Heart right ventricle (tissue), 16 donors: ENCODE measurements around the gene SLAMF6. TPM values are rescaled to one million over a fixed set of nuclear protein-coding genes. Genes with fewer than 3 reads are reported as not detected.
"Not testable (repeated sequence)": the region's sequence is repeated elsewhere in the genome, so short reads cannot be mapped to it uniquely, and the experiment has no call there.

Experiments used
- ATAC-seq, 8 donors: fragments of 200-7000 bp; cut with Tn5 transposase; one replicate each; pipeline ENCODE4 v1.9.1; 2020; ENCODE audit warnings: mild to moderate bottlenecking in 8 of 8, moderate library complexity in 8 of 8, moderate number of reproducible peaks in 1 of 8
- DNase-seq, 2 donors: peaks; one replicate each; pipeline ENCODE4 v3.0.0-alpha.2; 2020
- H3K27ac ChIP-seq, 10 donors: fragments of 200-600 bp; sonication (generic) in 2 of 10; one replicate each; pipeline versions ENCODE4 v1.5.0 to v1.8.0; 2020 to 2022; ENCODE audit warnings: mild to moderate bottlenecking in 3 of 10
- H3K27me3 ChIP-seq, 7 donors: fragments of 200-600 bp; one replicate each; pipeline ENCODE4 v1.8.0; 2021 to 2022; ENCODE audit warnings: mild to moderate bottlenecking in 2 of 7
- H3K36me3 ChIP-seq, 9 donors: fragments of 200-600 bp; sonication (generic) in 1 of 9; one replicate each; pipeline versions ENCODE4 v1.5.0 to v1.8.0; 2020 to 2022; ENCODE audit warnings: mild to moderate bottlenecking in 2 of 9
- H3K4me1 ChIP-seq, 9 donors: fragments of 200-600 bp; sonication (generic) in 1 of 9; one replicate each; pipeline versions ENCODE4 v1.5.0 to v1.8.0; 2020 to 2022; ENCODE audit warnings: mild to moderate bottlenecking in 4 of 9
- H3K4me3 ChIP-seq, 10 donors: fragments of 200-600 bp; sonication (generic) in 2 of 10; one replicate each; pipeline versions ENCODE4 v1.5.0 to v1.8.0; 2020 to 2022; ENCODE audit warnings: mild to moderate bottlenecking in 7 of 10, moderate library complexity in 2 of 10
- H3K9me3 ChIP-seq, 11 donors: fragments of 200-600 bp in 10 of 11; sonication (generic) in 2 of 11; one replicate each; pipeline versions ENCODE4 v1.5.0 to v1.8.0; 2013 to 2022; ENCODE audit warnings: mild to moderate bottlenecking in 2 of 11, control low read depth in 1 of 11, moderate library complexity in 1 of 11
- WGBS, 2 donors: extraction: QIAGEN DNeasy Blood & Tissue Kit; methylation state at CpG; one replicate each; pipeline ENCODE4 v1.1.7; 2013; ENCODE audit warnings: inconsistent platforms in 1 of 2; 5-methylcytosine and 5-hydroxymethylcytosine counted together
- intact Hi-C, 10 donors: fragments of 100-400 bp; cut with DNase I; formaldehyde crosslinking; loops; one replicate each; pipeline versions ENCODE4 v1.11.1 to v1.14.2; 2022
- polyA plus RNA-seq, 2 donors: library from polyadenylated mRNA; stranded (reverse); fragments of 200-250 nt; gene quantifications; one replicate each; pipeline ENCODE4 v1.2.3, GENCODE V29; 2013
- total RNA-seq, 10 donors: library from RNA; stranded (reverse); fragmentation: NEBNext Ultra II Directional in 3 of 10; extraction: Animal tissue kit (Norgen Biotek cat#: 25700) in 3 of 10; gene quantifications; one replicate each; pipeline versions ENCODE4 v1.2.1 to v1.2.4, GENCODE V29; 2021 to 2023
- TF ChIP-seq, protein P1 (sequence below), 9 donors: fragments of 200-600 bp; sonication (generic) in 2 of 9; IDR thresholded peaks; one replicate each; pipeline versions ENCODE4 v1.5.0 to v1.8.0; 2021 to 2022; ENCODE audit warnings: antibody characterized with exemption in 9 of 9, mild to moderate bottlenecking in 5 of 9, moderate library complexity in 1 of 9
- donor health status: Arrhythmogenic right ventricular cardiomyopathy.
- donor health status: ischemic (EF 13 %, LVEDD 7.1; RV severe dilation, severe dysfunction).
- donor health status: healthy with polysubstance abuse.
- donor health status: DM: no; HTN: yes; CAD: no.
- donor health status: DM: no; HTN: no; CAD: no.
- donor health status: ischemic (EF 25% LVEDD 6.9; RV normal size, moderate dysfunction).
- donor health status: ischemic (EF 25% LVEDD 5.7; RV mildly dilated, moderate dysfunction).
- donor health status: healthy.
- donor health status: DM: yes; HTN: yes; CAD: no.
- donor health status: Ischemic cardiomyopathy.
- donor health status: ischemic (EF 35%, LVEDD 5.7; RV mildly dilated, moderate dysfunction).
- donor health status: nonischemic (EF 11% LVEDD 7.7; RV severe dilation, severe dysfunction).
- donor health status: DM: yes; HTN: yes; CAD: no.
- donor health status: PGD.
- donor health status: ischemic (EF 29% LVEDD 5.4; RV normal size, mild dysfunction).
- donor health status: nonischemic (EF 23%, LVEDD 6.1; RV moderate dilation, normal function).

Gene SLAMF6
- total and polyA plus RNA-seq, 12 donors: 0.10 to 2.7 (median 0.33) TPM; not detected in 3

DNA sequence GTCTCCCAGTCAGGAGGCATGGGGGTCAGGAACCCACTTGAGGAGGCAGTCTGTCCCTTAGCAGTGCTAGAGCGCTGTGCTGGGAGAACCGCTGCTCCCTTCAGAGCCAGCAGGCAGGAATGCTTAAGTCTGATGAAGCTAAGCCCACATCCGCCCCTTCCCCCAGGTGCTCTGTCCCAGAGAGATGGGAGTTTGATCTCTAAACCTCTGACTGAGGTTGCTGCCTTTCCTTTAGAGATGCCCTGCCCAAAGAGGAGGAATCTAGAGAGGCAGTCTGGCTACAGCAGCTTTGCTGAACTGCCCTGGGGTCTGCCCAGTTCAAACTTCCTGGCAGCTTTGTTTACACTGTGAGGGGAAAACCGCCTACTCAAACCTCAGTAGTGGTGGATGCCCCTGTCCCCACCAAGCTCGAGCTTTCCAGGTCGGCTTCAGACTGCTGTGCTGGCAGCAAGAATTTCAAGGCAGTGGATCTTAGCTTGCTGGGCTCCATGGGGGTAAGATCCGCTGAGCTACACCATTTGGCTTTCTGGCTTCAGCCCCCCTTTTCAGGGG lies 6.4 kb upstream of the SLAMF6 start:
- WGBS, 2 donors: 67 to 70% methylated on average over 7 of the region's 7 CpGs
- intact Hi-C loops: not testable (repeated sequence)

DNA sequence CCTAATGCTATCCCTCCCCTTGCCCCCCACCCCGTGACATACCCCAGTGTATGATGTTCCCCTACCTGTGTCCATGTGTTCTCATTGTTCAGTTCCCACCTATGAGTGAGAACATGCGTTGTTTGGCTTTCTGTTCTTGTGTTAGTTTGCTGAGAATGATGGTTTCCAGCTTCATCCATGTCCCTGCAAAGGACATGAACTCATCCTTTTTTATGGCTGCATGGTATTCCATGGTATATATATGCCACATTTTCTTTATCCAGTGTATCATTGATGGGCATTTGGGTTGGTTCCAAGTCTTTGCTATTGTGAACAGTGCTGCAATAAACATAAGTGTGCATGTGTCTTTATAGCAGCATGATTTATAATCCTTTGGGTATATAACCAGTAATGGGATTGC lies 734 bp upstream of the SLAMF6 start:
- ATAC-seq, H3K36me3 ChIP-seq, H3K27ac ChIP-seq, H3K27me3 ChIP-seq, H3K4me1 ChIP-seq, intact Hi-C loops, DNase-seq, H3K4me3 ChIP-seq: not testable (repeated sequence)
- H3K9me3 ChIP-seq: peaks cover 0 to 37% (median 0%) of the 10 kb centered on the region in 11 donors
- WGBS, 2 donors: 77 to 84% methylated on average over 2 of the region's 2 CpGs

More for the DNA sequence above, 6.4 kb upstream of the SLAMF6 start:
- not testable (repeated sequence) for H3K4me3 ChIP-seq, H3K4me1 ChIP-seq, ATAC-seq, H3K36me3 ChIP-seq, DNase-seq, H3K27ac ChIP-seq, H3K27me3 ChIP-seq
- peaks cover 0 to 43% (median 9%) of the 10 kb centered on the region in 11 donors for H3K9me3 ChIP-seq

- WGBS, 2 donors: 53 to 55% methylated on average over 3 of the region's 3 CpGs
- peaks cover 0 to 4% (median 0%) of the 10 kb centered on the region in 9 donors for H3K4me1 ChIP-seq
- H3K27ac ChIP-seq: peak overlapping the region in 1 of 10 donors; percentile 83
- H3K9me3 ChIP-seq: peaks cover 0 to 28% (median 0%) of the 10 kb centered on the region in 11 donors
- intact Hi-C loops: no loop called here
- TF ChIP-seq, protein P1, sequence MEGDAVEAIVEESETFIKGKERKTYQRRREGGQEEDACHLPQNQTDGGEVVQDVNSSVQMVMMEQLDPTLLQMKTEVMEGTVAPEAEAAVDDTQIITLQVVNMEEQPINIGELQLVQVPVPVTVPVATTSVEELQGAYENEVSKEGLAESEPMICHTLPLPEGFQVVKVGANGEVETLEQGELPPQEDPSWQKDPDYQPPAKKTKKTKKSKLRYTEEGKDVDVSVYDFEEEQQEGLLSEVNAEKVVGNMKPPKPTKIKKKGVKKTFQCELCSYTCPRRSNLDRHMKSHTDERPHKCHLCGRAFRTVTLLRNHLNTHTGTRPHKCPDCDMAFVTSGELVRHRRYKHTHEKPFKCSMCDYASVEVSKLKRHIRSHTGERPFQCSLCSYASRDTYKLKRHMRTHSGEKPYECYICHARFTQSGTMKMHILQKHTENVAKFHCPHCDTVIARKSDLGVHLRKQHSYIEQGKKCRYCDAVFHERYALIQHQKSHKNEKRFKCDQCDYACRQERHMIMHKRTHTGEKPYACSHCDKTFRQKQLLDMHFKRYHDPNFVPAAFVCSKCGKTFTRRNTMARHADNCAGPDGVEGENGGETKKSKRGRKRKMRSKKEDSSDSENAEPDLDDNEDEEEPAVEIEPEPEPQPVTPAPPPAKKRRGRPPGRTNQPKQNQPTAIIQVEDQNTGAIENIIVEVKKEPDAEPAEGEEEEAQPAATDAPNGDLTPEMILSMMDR (IDR thresholded peaks at IDR 0.05): no peak
- ATAC-seq (no peak), DNase-seq (no peak)
- H3K27me3 ChIP-seq: peaks cover 0 to 4% (median 0%) of the 10 kb centered on the region in 7 donors
- H3K36me3 ChIP-seq: no peaks in the 10 kb centered on the region
- peak overlapping the region in 2 of 10 donors; percentile 1 to 51 for H3K4me3 ChIP-seq
Observed at GRCh38 chr1:160522136-160522535, 919 bp downstream of the SLAMF6 start.

DNA sequence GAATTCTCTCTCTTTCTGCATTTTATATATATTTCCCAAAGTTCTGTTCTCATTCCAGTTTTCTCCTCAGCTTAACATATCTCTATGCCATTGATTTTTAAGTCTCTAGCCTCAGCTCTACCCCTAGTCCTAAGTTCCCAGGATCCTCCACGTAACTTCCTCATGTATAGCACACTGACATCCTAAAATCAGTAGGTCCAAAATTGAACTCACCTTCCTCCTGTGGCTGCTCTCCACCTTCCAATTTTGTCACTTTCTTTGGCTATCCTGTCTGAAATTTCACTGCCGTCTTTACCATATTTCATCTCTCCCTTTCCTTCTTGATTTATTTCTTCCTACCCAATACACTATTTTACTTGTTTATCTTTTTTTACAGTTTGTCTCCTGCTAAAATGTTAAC lies 1.5 kb downstream of the SLAMF6 start:
- intact Hi-C loops: no loop called here
- TF ChIP-seq, protein P1 (IDR thresholded peaks at IDR 0.05): no peak
- Histone ChIP-seq H3K4me3 (peak overlapping the region in 1 of 10 donors; percentile 51), H3K36me3 (no peaks in the 10 kb centered on the region), H3K4me1 (peaks cover 0 to 4% (median 0%) of the 10 kb centered on the region in 9 donors), H3K9me3 (peaks cover 0 to 30% (median 0%) of the 10 kb centered on the region in 11 donors), H3K27me3 (peaks cover 0 to 4% (median 0%) of the 10 kb centered on the region in 7 donors), H3K27ac (peak overlapping the region in 1 of 10 donors; percentile 83)
- 83 to 84% methylated on average over 2 of the region's 2 CpGs for WGBS, 2 donors
- DNase-seq (no peak), ATAC-seq (no peak)

DNA sequence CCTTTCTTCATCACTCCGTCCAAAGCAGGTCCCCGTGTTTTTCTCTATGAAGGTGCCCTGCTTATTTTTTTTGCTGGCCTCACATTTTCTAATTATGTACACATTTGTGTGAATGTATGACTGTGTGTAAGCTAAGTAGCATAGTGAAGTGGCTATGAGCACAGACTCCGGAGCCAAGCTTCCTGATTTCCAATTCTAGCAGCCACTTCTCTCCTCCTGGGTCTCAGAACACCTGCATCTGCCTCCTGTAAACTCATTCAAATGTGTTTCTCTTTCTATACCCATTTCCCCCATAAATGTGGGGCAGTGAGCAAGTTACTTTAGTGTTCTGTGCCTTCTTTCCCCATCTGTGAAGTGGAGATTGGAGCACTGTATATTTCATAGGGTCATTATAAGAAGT lies 2.1 kb downstream of the SLAMF6 start:
- TF ChIP-seq, protein P1 (IDR thresholded peaks at IDR 0.05): no peak
- DNase-seq (no peak), ATAC-seq (no peak)
- intact Hi-C loops: no loop called here
- 50 to 62% methylated on average over 3 of the region's 3 CpGs for WGBS, 2 donors
- H3K4me3 ChIP-seq: peak overlapping the region in 1 of 10 donors; percentile 51
- peaks cover 0 to 4% (median 0%) of the 10 kb centered on the region in 7 donors for H3K27me3 ChIP-seq
- H3K27ac ChIP-seq: peak overlapping the region in 1 of 10 donors; percentile 83
- H3K36me3 ChIP-seq: no peaks in the 10 kb centered on the region
- H3K4me1 ChIP-seq: peaks cover 0 to 4% (median 0%) of the 10 kb centered on the region in 9 donors
- peaks cover 0 to 25% (median 0%) of the 10 kb centered on the region in 11 donors for H3K9me3 ChIP-seq
